Esophagus muscularis mucosa (tissue), 3 donors: Measurements from ENCODE around the gene RAB3GAP2.

ENCODE experiments used
- CTCF ChIP-seq, 3 experiments: fragments of 200-600 bp in 2 of 3; fragments of 450-650 bp in 1 of 3; sonication (generic) in 2 of 3; IDR thresholded peaks; one replicate each; pipeline ENCODE4 v1.5.1; 2017 to 2019; ENCODE audit warnings: antibody characterized with exemption in 3 of 3, mild to moderate bottlenecking in 2 of 3, moderate library complexity in 1 of 3
- POLR2A ChIP-seq: fragments of 450-650 bp; IDR thresholded peaks from one replicate; pipeline ENCODE4 v1.6.1; 2017; ENCODE audit warnings: antibody characterized with exemption, moderate library complexity, mild to moderate bottlenecking, low read depth

- no peak for TF ChIP-seq CTCF (IDR thresholded peaks at IDR 0.05)
- TF ChIP-seq POLR2A, result no peak
Observed at GRCh38 chr1:220275430-220275829, 3.2 kb upstream of the RAB3GAP2 start.
